Amniotic epithelial cell (primary cell): ENCODE data around the gene SLC27A2.

ENCODE experiments used
- DNase-seq: peaks from one replicate; pipeline ENCODE4 v3.0.0-alpha.2; 2010; ENCODE audit warnings: low read depth

SLC27A2 gene

GRCh38 chr15:50275091-50275490 is 93.1 kb downstream of the SLC27A2 start:
- DNase-seq, result no peak

GRCh38 chr15:50275908-50276307 is 93.9 kb downstream of the SLC27A2 start:
- DNase-seq, result no peak

- DNase-seq, result no peak
Measured at GRCh38 chr15:50277370-50277769, 95.4 kb downstream of the SLC27A2 start.

- DNase-seq, result no peak
Measured at GRCh38 chr15:50278496-50278895, 96.5 kb downstream of the SLC27A2 start.

GRCh38 chr15:50280271-50280670 is 98.3 kb downstream of the SLC27A2 start:
- DNase-seq, result no peak

GRCh38 chr15:50281427-50281826 is 99.4 kb downstream of the SLC27A2 start:
- no peak for DNase-seq
